SK-N-MC (cell line): ENCODE data around the gene ZMIZ1.

ENCODE experiments used
- EZH2 ChIP-seq: fragments of 200-600 bp; sonication (generic); IDR thresholded peaks from one replicate; pipeline ENCODE4 v1.6.1; 2017; ENCODE audit warnings: antibody characterized with exemption
- FOXP2 ChIP-seq: optimal IDR thresholded peaks from 2 replicates; pipeline ENCODE3; 2011; ENCODE audit warnings: mild to moderate bottlenecking, moderate library complexity; ENCODE audit not compliant: insufficient read depth; ENCODE audit errors: extremely low read length, control extremely low read depth
- POLR2AphosphoS5 ChIP-seq: IDR thresholded peaks from 2 replicates; pipeline ENCODE4 v1.6.1; 2012; ENCODE audit warnings: mild to moderate bottlenecking, low read depth, low read length, borderline replicate concordance

- TF ChIP-seq POLR2AphosphoS5, result no peak
- no peak for TF ChIP-seq EZH2
- TF ChIP-seq FOXP2, result no peak
Observed at GRCh38 chr10:79305515-79305914, 236.7 kb downstream of the ZMIZ1 start.
